MM.1S (cell line): Measurements from ENCODE around the gene ARHGAP26.
A peak's percentile ranks its signal among the peaks of the same experiment; 100 is the strongest.

Experiments
- DNase-seq: peaks from one replicate; pipeline ENCODE4 v3.0.0-alpha.2; 2015
- H2AFZ ChIP-seq: fragments of 300-600 bp; sonication (generic); 2 replicates; pipeline ENCODE4 v1.6.0; 2016; ENCODE audit warnings: antibody characterized with exemption, low read length
- H3F3A ChIP-seq: fragments of 300-600 bp; sonication (generic); 2 replicates; pipeline ENCODE4 v1.6.1; 2016; ENCODE audit warnings: mild to moderate bottlenecking, antibody characterized with exemption, low read length, moderate library complexity, mixed read lengths; ENCODE audit not compliant: insufficient read depth
- H3K27ac ChIP-seq: fragments of 300-600 bp; sonication (generic); 2 replicates; pipeline ENCODE4 v1.5.1; 2016; ENCODE audit warnings: mild to moderate bottlenecking, low read length
- H3K27me3 ChIP-seq: fragments of 300-600 bp; sonication (generic); replicated peaks from 2 replicates; pipeline ENCODE4 v1.6.0; 2016; ENCODE audit warnings: low read length; ENCODE audit not compliant: insufficient read depth
- H3K36me3 ChIP-seq: fragments of 300-600 bp; sonication (generic); replicated peaks from 2 replicates; pipeline ENCODE4 v1.6.1; 2016; ENCODE audit warnings: mild to moderate bottlenecking, low read length, mixed read lengths; ENCODE audit not compliant: insufficient read depth
- H3K4me1 ChIP-seq: fragments of 300-600 bp; sonication (generic); 2 replicates; pipeline ENCODE4 v1.6.1; 2016; ENCODE audit warnings: low read length, mixed read lengths
- H3K4me2 ChIP-seq: fragments of 300-600 bp; sonication (generic); 2 replicates; pipeline ENCODE4 v1.6.0; 2016; ENCODE audit warnings: low read depth, low read length
- H3K4me3 ChIP-seq: fragments of 300-600 bp; sonication (generic); 2 replicates; pipeline ENCODE4 v1.5.1; 2016; ENCODE audit warnings: low read length, mixed read lengths
- H3K79me2 ChIP-seq: fragments of 300-600 bp; sonication (generic); 2 replicates; pipeline ENCODE4 v1.6.1; 2016; ENCODE audit warnings: mixed run types, low read length, mixed read lengths
- H3K9ac ChIP-seq: fragments of 300-600 bp; sonication (generic); 2 replicates; pipeline ENCODE4 v1.6.1; 2016; ENCODE audit warnings: low read length, mixed read lengths
- H3K9me2 ChIP-seq: fragments of 300-600 bp; sonication (generic); replicated peaks from 2 replicates; pipeline ENCODE4 v1.6.1; 2016; ENCODE audit warnings: mild to moderate bottlenecking, low read length, mixed read lengths; ENCODE audit not compliant: insufficient read depth
- H3K9me3 ChIP-seq: fragments of 300-600 bp; sonication (generic); replicated peaks from 2 replicates; pipeline ENCODE4 v1.6.1; 2016; ENCODE audit warnings: mild to moderate bottlenecking, low read length, mixed read lengths; ENCODE audit not compliant: insufficient read depth
- H4K20me1 ChIP-seq: fragments of 300-600 bp; sonication (generic); 2 replicates; pipeline ENCODE4 v1.6.1; 2016; ENCODE audit warnings: mild to moderate bottlenecking, low read length, moderate library complexity, mixed read lengths; ENCODE audit not compliant: insufficient read depth
- CTCF ChIP-seq: fragments of 300-600 bp; sonication (generic); IDR thresholded peaks from 2 replicates; pipeline ENCODE4 v1.5.1; 2016; ENCODE audit warnings: antibody characterized with exemption, low read length, mixed read lengths
- EZH2 ChIP-seq: fragments of 300-600 bp; sonication (generic); optimal IDR thresholded peaks from 2 replicates; pipeline ENCODE3; 2017; ENCODE audit warnings: low read depth, mild to moderate bottlenecking, antibody characterized with exemption, low read length, mixed read lengths
- EZH2phosphoT487 ChIP-seq: fragments of 300-600 bp; sonication (generic); IDR thresholded peaks from 2 replicates; pipeline ENCODE4 v1.6.1; 2018; ENCODE audit warnings: antibody characterized with exemption, low read length

Gene ARHGAP26

GRCh38 chr5:143213851-143214363 is 443.7 kb downstream of the ARHGAP26 start:
- no peaks in the 10 kb centered on the region for H3K9me3 ChIP-seq
- H3F3A ChIP-seq: peaks cover 14% of the 10 kb centered on the region
- H3K27me3 ChIP-seq: no peaks in the 10 kb centered on the region
- peak overlapping the region; percentile 26 for H3K4me3 ChIP-seq
- no peaks in the 10 kb centered on the region for H4K20me1 ChIP-seq
- peak overlapping the region; percentile 60 for H3K4me2 ChIP-seq
- no peaks in the 10 kb centered on the region for H3K36me3 ChIP-seq
- peak overlapping the region; percentile 57 for H3K9ac ChIP-seq
- H3K79me2 ChIP-seq: no peaks in the 10 kb centered on the region
- peaks cover 27% of the 10 kb centered on the region for H3K4me1 ChIP-seq
- H2AFZ ChIP-seq: peak overlapping the region; percentile 79
- H3K9me2 ChIP-seq: no peaks in the 10 kb centered on the region
- DNase-seq: peak; percentile 66
- TF ChIP-seq CTCF (peak; percentile 33), EZH2 (no peak), EZH2phosphoT487 (no peak)
- H3K27ac ChIP-seq: peak overlapping the region; percentile 77

GRCh38 chr5:143214458-143214857 is 444.3 kb downstream of the ARHGAP26 start:
- Histone ChIP-seq H3K79me2 (no peaks in the 10 kb centered on the region), H3K4me1 (peaks cover 29% of the 10 kb centered on the region), H3F3A (peaks cover 14% of the 10 kb centered on the region), H3K9me2 (no peaks in the 10 kb centered on the region), H3K4me2 (peak overlapping the region; percentile 60), H3K36me3 (no peaks in the 10 kb centered on the region), H3K27ac (peak overlapping the region; percentile 77), H4K20me1 (no peaks in the 10 kb centered on the region), H3K4me3 (no peak overlapping the region), H3K27me3 (no peaks in the 10 kb centered on the region), H2AFZ (0 out of 2 replicates have a peak overlapping the region, but pooled peaks have one; percentile 79), H3K9me3 (no peaks in the 10 kb centered on the region), H3K9ac (peak overlapping the region; percentile 57; the same call in 1 of the 2 replicates)
- TF ChIP-seq CTCF (no peak), EZH2phosphoT487 (no peak), EZH2 (no peak)
- no peak for DNase-seq

- peak overlapping the region; percentile 77; the same call in 1 of the 2 replicates for H3K27ac ChIP-seq
- H3K9ac ChIP-seq: no peak overlapping the region
- no peaks in the 10 kb centered on the region for H3K79me2 ChIP-seq
- H2AFZ ChIP-seq: no peak overlapping the region
- peaks cover 33% of the 10 kb centered on the region for H3K4me1 ChIP-seq
- no peaks in the 10 kb centered on the region for H4K20me1 ChIP-seq
- H3K27me3 ChIP-seq: no peaks in the 10 kb centered on the region
- no peak for TF ChIP-seq CTCF
- TF ChIP-seq EZH2: no peak
- no peak for TF ChIP-seq EZH2phosphoT487
- no peak overlapping the region for H3K4me3 ChIP-seq
- DNase-seq: no peak
- H3F3A ChIP-seq: peaks cover 14% of the 10 kb centered on the region
- no peaks in the 10 kb centered on the region for H3K9me2 ChIP-seq
- H3K9me3 ChIP-seq: no peaks in the 10 kb centered on the region
- no peaks in the 10 kb centered on the region for H3K36me3 ChIP-seq
- no peak overlapping the region for H3K4me2 ChIP-seq
Measured at GRCh38 chr5:143214890-143215289, 444.7 kb downstream of the ARHGAP26 start.
